Measurements from ENCODE around the gene PHLPP1. TPM values are rescaled to one million over a fixed set of nuclear protein-coding genes. Genes with fewer than 3 reads are reported as not detected.

PHLPP1 gene
- total and polyA plus RNA-seq, 3 experiments from 2014 or later, result 0.93 to 14.8 (median 13.5) TPM

GRCh38 chr18:62885804-62886203 lies 170.5 kb downstream of the PHLPP1 start:
- Mint-ChIP-seq H3K4me1 (peaks cover 12 to 28% (median 17%) of the 10 kb centered on the region in 3 donors), H3K4me3 (peak overlapping the region in 2 of 7 donors; percentile 18 to 26), H3K36me3 (no peaks in the 10 kb centered on the region), H3K9me3 (no peaks in the 10 kb centered on the region), H3K27me3 (peaks cover 0 to 1% of the 10 kb centered on the region in 2 donors), H3K27ac (peak overlapping the region in 1 of 8 donors; percentile 46)
- no peak overlapping the region for H3K4me3 ChIP-seq (ENCODE audit: low read length)
- ChIA-PET POLR2A (no interaction called here), CTCF (interaction anchor here (1.6 kb wide), 1 partner anchor 11 kb away, joined by 3 read pairs; no protein-coding TSS in a partner anchor)
- no peak overlapping the region for H3K27ac ChIP-seq (ENCODE audit: low read depth, low read length)
- no peaks in the 10 kb centered on the region for H3K36me3 ChIP-seq (ENCODE audit: insufficient read depth, low read length)
- no peak for DNase-seq
- H3K9me3 ChIP-seq (ENCODE audit: low read length), result no peaks in the 10 kb centered on the region
- no peaks in the 10 kb centered on the region for H3K27me3 ChIP-seq (ENCODE audit: insufficient read depth, low read length, poor library complexity, severe bottlenecking)
- no peaks in the 10 kb centered on the region for H3K4me1 ChIP-seq (ENCODE audit: insufficient read depth, low read length)

- H3K4me1 Mint-ChIP-seq, result no peaks in the 10 kb centered on the region
- H3K36me3 Mint-ChIP-seq, result peaks cover 0 to 30% (median 20%) of the 10 kb centered on the region in 3 donors
- no peak for DNase-seq
- no peaks in the 10 kb centered on the region for H3K9me3 Mint-ChIP-seq
- H3K4me3 Mint-ChIP-seq, result no peak overlapping the region
- H3K36me3 ChIP-seq (ENCODE audit: insufficient read depth, low read length), result no peaks in the 10 kb centered on the region
- H3K4me1 ChIP-seq (ENCODE audit: insufficient read depth, low read length), result no peaks in the 10 kb centered on the region
- CTCF ChIA-PET, result no interaction called here
- H3K9me3 ChIP-seq (ENCODE audit: low read length), result no peaks in the 10 kb centered on the region
- POLR2A ChIA-PET, result no interaction called here
- no peaks in the 10 kb centered on the region for H3K27me3 ChIP-seq (ENCODE audit: insufficient read depth, low read length, poor library complexity, severe bottlenecking)
- no peak overlapping the region for H3K27ac ChIP-seq (ENCODE audit: low read depth, low read length)
- H3K27ac Mint-ChIP-seq, result peak overlapping the region in 1 of 8 donors; percentile 4
- H3K4me3 ChIP-seq (ENCODE audit: low read length), result no peak overlapping the region
- no peaks in the 10 kb centered on the region for H3K27me3 Mint-ChIP-seq
Observed at GRCh38 chr18:62894681-62895390, 179.5 kb downstream of the PHLPP1 start.

GRCh38 chr18:62897153-62897552 lies 181.8 kb downstream of the PHLPP1 start:
- Mint-ChIP-seq H3K9me3 (no peaks in the 10 kb centered on the region), H3K4me1 (no peaks in the 10 kb centered on the region), H3K27ac (peak overlapping the region in 1 of 8 donors; percentile 17), H3K4me3 (no peak overlapping the region), H3K27me3 (no peaks in the 10 kb centered on the region), H3K36me3 (peaks cover 3 to 32% (median 23%) of the 10 kb centered on the region in 3 donors)
- Histone ChIP-seq H3K36me3 (ENCODE audit: insufficient read depth, low read length) (no peaks in the 10 kb centered on the region), H3K4me3 (ENCODE audit: low read length) (no peak overlapping the region), H3K9me3 (ENCODE audit: low read length) (no peaks in the 10 kb centered on the region), H3K27ac (ENCODE audit: low read depth, low read length) (no peak overlapping the region), H3K4me1 (ENCODE audit: insufficient read depth, low read length) (no peaks in the 10 kb centered on the region), H3K27me3 (ENCODE audit: insufficient read depth, low read length, poor library complexity, severe bottlenecking) (no peaks in the 10 kb centered on the region)
- no peak for DNase-seq
- POLR2A ChIA-PET, result no interaction called here
- CTCF ChIA-PET, result no interaction called here

GRCh38 chr18:62898359-62898758 lies 183.0 kb downstream of the PHLPP1 start:
- H3K36me3 Mint-ChIP-seq, result peaks cover 9 to 44% (median 30%) of the 10 kb centered on the region in 3 donors
- Histone ChIP-seq H3K27ac (ENCODE audit: low read depth, low read length) (no peak overlapping the region), H3K36me3 (ENCODE audit: insufficient read depth, low read length) (no peaks in the 10 kb centered on the region), H3K4me3 (ENCODE audit: low read length) (no peak overlapping the region), H3K27me3 (ENCODE audit: insufficient read depth, low read length, poor library complexity, severe bottlenecking) (no peaks in the 10 kb centered on the region), H3K4me1 (ENCODE audit: insufficient read depth, low read length) (no peaks in the 10 kb centered on the region), H3K9me3 (ENCODE audit: low read length) (no peaks in the 10 kb centered on the region)
- no peak overlapping the region for H3K4me3 Mint-ChIP-seq
- no peaks in the 10 kb centered on the region for H3K27me3 Mint-ChIP-seq
- no peaks in the 10 kb centered on the region for H3K9me3 Mint-ChIP-seq
- CTCF ChIA-PET, result no interaction called here
- POLR2A ChIA-PET, result no interaction called here
- H3K27ac Mint-ChIP-seq, result no peak overlapping the region
- no peaks in the 10 kb centered on the region for H3K4me1 Mint-ChIP-seq
- no peak for DNase-seq

GRCh38 chr18:62899534-62899933 lies 184.2 kb downstream of the PHLPP1 start:
- POLR2A ChIA-PET, result no interaction called here
- Mint-ChIP-seq H3K27me3 (no peaks in the 10 kb centered on the region), H3K9me3 (no peaks in the 10 kb centered on the region), H3K4me3 (no peak overlapping the region), H3K4me1 (no peaks in the 10 kb centered on the region), H3K36me3 (peaks cover 14 to 54% (median 31%) of the 10 kb centered on the region in 3 donors), H3K27ac (no peak overlapping the region)
- CTCF ChIA-PET, result no interaction called here
- H3K4me1 ChIP-seq (ENCODE audit: insufficient read depth, low read length), result no peaks in the 10 kb centered on the region
- H3K27ac ChIP-seq (ENCODE audit: low read depth, low read length), result no peak overlapping the region
- H3K27me3 ChIP-seq (ENCODE audit: insufficient read depth, low read length, poor library complexity, severe bottlenecking), result no peaks in the 10 kb centered on the region
- no peak for DNase-seq
- no peaks in the 10 kb centered on the region for H3K36me3 ChIP-seq (ENCODE audit: insufficient read depth, low read length)
- H3K9me3 ChIP-seq (ENCODE audit: low read length), result no peaks in the 10 kb centered on the region
- no peak overlapping the region for H3K4me3 ChIP-seq (ENCODE audit: low read length)

- Mint-ChIP-seq H3K9me3 (no peaks in the 10 kb centered on the region), H3K27ac (no peak overlapping the region), H3K27me3 (no peaks in the 10 kb centered on the region), H3K4me1 (no peaks in the 10 kb centered on the region), H3K36me3 (peaks cover 20 to 57% (median 35%) of the 10 kb centered on the region in 3 donors), H3K4me3 (no peak overlapping the region)
- CTCF ChIA-PET, result no interaction called here
- no peak overlapping the region for H3K4me3 ChIP-seq (ENCODE audit: low read length)
- H3K36me3 ChIP-seq (ENCODE audit: insufficient read depth, low read length), result no peaks in the 10 kb centered on the region
- no peak overlapping the region for H3K27ac ChIP-seq (ENCODE audit: low read depth, low read length)
- H3K27me3 ChIP-seq (ENCODE audit: insufficient read depth, low read length, poor library complexity, severe bottlenecking), result no peaks in the 10 kb centered on the region
- no peaks in the 10 kb centered on the region for H3K4me1 ChIP-seq (ENCODE audit: insufficient read depth, low read length)
- POLR2A ChIA-PET, result no interaction called here
- H3K9me3 ChIP-seq (ENCODE audit: low read length), result no peaks in the 10 kb centered on the region
- DNase-seq, result no peak
Observed at GRCh38 chr18:62900132-62900883, 185.0 kb downstream of the PHLPP1 start.

- Mint-ChIP-seq H3K36me3 (peaks cover 20 to 46% (median 30%) of the 10 kb centered on the region in 3 donors), H3K27ac (no peak overlapping the region), H3K4me3 (no peak overlapping the region), H3K27me3 (no peaks in the 10 kb centered on the region), H3K9me3 (peaks cover 0 to 3% (median 0%) of the 10 kb centered on the region in 5 donors), H3K4me1 (no peaks in the 10 kb centered on the region)
- no peaks in the 10 kb centered on the region for H3K9me3 ChIP-seq (ENCODE audit: low read length)
- no peak overlapping the region for H3K4me3 ChIP-seq (ENCODE audit: low read length)
- H3K27ac ChIP-seq (ENCODE audit: low read depth, low read length), result no peak overlapping the region
- H3K4me1 ChIP-seq (ENCODE audit: insufficient read depth, low read length), result no peaks in the 10 kb centered on the region
- H3K36me3 ChIP-seq (ENCODE audit: insufficient read depth, low read length), result no peaks in the 10 kb centered on the region
- ChIA-PET CTCF (no interaction called here), POLR2A (no interaction called here)
- no peak for DNase-seq
- H3K27me3 ChIP-seq (ENCODE audit: insufficient read depth, low read length, poor library complexity, severe bottlenecking), result no peaks in the 10 kb centered on the region
Observed at GRCh38 chr18:62902776-62903175, 187.4 kb downstream of the PHLPP1 start.

GRCh38 chr18:62904396-62905285 lies 189.3 kb downstream of the PHLPP1 start:
- peaks cover 20 to 33% (median 21%) of the 10 kb centered on the region in 3 donors for H3K36me3 Mint-ChIP-seq
- H3K4me3 ChIP-seq (ENCODE audit: low read length), result no peak overlapping the region
- no peaks in the 10 kb centered on the region for H3K36me3 ChIP-seq (ENCODE audit: insufficient read depth, low read length)
- H3K9me3 ChIP-seq (ENCODE audit: low read length), result no peaks in the 10 kb centered on the region
- H3K9me3 Mint-ChIP-seq, result peaks cover 0 to 3% (median 0%) of the 10 kb centered on the region in 5 donors
- ChIA-PET CTCF (no interaction called here), POLR2A (no interaction called here)
- no peaks in the 10 kb centered on the region for H3K4me1 Mint-ChIP-seq
- H3K27ac Mint-ChIP-seq, result no peak overlapping the region
- H3K4me1 ChIP-seq (ENCODE audit: insufficient read depth, low read length), result no peaks in the 10 kb centered on the region
- H3K4me3 Mint-ChIP-seq, result no peak overlapping the region
- H3K27me3 Mint-ChIP-seq, result no peaks in the 10 kb centered on the region
- no peak overlapping the region for H3K27ac ChIP-seq (ENCODE audit: low read depth, low read length)
- no peaks in the 10 kb centered on the region for H3K27me3 ChIP-seq (ENCODE audit: insufficient read depth, low read length, poor library complexity, severe bottlenecking)
- DNase-seq, result no peak
